Activated CD4-positive, alpha-beta T cell treated with anti-CD3 and anti-CD28 coated beads, Interleukin-2, amount 50 U/mL, for 16 hours (primary cell): Measurements from ENCODE around the gene PGAP1.

ENCODE experiments used
- DNase-seq: peaks from one replicate; pipeline ENCODE4 v3.0.0-alpha.2; 2020

PGAP1 gene

GRCh38 chr2:196884368-196884767, 42.1 kb downstream of the PGAP1 start:
- DNase-seq, result no peak

GRCh38 chr2:196876364-196876763, 50.1 kb downstream of the PGAP1 start:
- no peak for DNase-seq

- peak; percentile 12 for DNase-seq
Measured at GRCh38 chr2:196875414-196875813, 51.1 kb downstream of the PGAP1 start.

DNA sequence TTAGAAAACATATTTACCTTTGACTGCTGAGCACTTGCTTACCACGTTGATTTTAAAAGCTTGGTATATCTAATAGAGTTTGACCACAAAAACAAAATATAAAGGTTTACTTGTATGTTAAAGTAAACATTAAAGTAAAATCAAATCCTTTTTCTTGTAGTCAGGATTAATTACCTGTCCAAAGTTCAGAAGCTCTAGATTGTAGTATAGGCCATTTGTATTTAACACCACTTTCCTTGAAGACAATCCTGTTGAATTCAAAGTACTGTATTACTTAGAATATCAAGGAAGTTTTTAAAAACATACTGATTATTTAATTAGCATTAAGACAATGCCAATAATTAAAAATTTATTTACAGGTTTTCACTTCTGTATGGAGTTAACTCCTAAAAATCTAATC, 53.0 kb downstream of the PGAP1 start:
- no peak for DNase-seq

- DNase-seq, result no peak
Measured at GRCh38 chr2:196854629-196855028, 71.9 kb downstream of the PGAP1 start.

DNA sequence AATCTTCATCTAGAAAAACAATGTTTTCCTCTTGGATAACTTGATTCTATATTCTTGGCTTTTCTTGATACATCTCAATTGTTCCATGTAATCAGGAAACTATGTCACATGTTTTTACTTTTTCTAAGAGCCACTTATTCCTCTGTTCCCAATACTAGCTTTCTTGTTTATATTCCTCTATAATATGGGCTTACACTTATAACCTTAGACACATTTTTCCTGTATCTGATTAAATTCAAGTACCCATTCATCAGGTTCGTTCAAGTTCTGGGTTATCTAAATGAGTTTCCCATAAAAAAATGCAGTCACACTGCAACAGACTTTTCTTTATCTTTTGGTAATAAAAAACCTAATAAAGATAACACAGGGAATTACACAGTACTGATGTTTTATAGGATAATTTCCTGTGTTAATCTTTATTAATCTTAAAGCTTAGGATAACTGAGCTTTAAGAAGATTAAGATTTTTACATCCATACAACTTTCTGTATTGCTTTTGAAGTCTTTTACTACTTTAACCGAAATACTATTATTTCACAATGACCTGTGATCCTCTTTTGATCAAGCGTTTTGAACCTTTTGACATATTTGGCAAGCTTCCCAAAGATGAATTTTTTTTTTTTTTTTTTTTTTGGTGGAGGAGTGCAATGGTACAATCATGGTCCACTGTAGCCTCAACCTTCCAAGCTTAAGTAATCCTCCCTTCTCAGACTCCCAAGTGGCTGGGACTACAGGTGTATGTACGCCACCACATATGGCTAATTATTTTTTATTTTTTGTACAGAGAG, 73.0 kb downstream of the PGAP1 start:
- no peak for DNase-seq

DNA sequence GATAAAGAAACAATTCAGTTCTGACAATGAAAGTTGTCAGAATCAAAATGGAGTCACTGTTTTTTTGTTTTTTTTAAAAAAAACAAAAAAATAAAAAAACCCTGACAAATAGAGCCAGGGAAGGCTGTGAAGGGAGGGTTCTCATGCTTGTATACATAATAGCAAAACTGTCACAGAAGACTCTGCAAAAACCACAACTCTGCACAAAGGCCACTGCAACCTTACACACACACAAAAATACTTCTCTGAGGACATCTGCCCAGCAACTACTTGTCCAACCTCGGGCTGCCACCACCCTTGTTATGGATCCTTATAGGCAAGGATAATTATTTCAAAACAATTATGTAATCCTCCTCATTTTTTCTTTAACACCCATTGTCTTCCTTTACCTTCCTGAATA, 75.4 kb downstream of the PGAP1 start:
- DNase-seq, result no peak

DNA sequence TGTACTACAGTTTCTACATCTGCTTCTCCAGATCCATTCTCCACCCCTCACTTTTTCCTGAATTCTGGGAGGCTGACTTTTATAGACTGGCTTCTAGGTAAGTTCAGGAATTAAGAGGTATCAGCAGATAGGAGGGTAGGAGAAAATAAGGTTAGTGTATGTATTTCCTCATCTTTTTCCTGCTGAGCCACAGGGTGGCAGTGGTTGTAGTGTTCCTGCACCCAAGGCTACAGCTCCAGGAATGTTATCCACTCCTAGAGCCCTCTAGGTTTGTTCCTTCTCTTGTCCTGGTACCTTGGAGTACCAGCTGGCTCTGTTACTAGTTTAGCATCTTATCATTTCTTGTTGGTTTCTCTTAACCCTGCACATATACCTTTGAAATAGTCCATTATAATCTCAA, 76.6 kb downstream of the PGAP1 start:
- DNase-seq, result no peak

- DNase-seq, result no peak
Measured at GRCh38 chr2:196846295-196846694, 80.2 kb downstream of the PGAP1 start.

DNA sequence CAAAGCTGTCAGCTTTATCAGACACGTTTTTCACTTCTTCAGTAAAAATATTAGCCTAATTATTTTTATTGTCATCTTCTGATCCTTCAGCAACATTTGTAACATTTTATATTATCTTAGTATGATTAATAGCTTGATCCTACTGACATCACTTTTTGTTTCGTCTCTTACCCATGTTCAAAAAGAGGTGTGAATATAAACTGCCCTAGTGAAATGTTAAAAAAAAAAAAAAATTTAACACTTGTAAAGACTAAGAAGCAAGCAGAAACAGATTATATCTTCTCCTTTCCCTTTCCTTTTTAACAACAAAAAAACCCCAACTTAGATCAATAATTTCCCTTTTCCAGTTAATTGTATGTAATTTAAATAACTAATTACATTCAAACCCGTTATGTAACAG, 81.1 kb downstream of the PGAP1 start:
- DNase-seq, result no peak

- no peak for DNase-seq
Measured at GRCh38 chr2:196840171-196840570, 86.3 kb downstream of the PGAP1 start.

DNA sequence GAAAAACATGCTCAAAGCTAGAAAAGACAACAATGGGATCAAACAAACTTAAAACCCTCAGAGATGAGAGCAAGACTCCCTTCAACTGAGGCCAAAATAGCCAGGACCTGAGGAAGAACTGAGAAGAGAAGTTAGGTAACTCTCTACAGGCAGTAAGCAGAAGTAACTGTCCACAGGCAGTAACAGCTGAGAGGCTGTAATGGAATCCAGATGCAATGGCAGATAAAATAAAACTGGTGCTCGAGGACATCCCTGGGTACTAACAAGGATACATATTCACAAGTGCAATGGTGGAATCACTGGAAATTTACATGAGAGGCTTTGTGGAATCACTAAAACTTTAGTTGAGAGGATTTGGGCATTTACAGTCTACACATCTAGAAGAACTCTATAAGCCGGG, 86.9 kb downstream of the PGAP1 start:
- no peak for DNase-seq

GRCh38 chr2:196836440-196836839, 90.1 kb downstream of the PGAP1 start:
- DNase-seq, result no peak

- DNase-seq, result no peak
Measured at GRCh38 chr2:196830701-196831100, 95.8 kb downstream of the PGAP1 start.

DNA sequence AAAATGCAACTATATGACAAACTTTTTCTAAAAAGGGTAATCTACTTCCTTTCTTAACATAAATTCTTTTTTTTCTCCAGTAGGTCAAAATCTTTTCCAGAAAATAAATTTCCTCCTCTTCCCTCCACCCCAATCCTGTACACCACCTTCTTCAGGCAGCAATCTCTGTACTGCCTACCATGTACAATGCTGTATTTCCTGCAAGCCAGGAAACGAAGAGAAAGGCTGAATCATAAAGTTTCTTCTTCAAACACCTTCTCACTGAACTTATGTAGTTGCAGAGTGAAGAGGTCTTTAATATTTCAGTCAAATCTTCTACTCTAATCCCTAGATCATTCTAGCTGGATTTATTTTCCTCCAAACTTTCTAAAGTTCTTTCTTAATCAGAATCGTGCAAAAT, 99.2 kb downstream of the PGAP1 start:
- DNase-seq, result peak; percentile 16

- DNase-seq, result no peak
Measured at GRCh38 chr2:196823750-196824522, 102.6 kb downstream of the PGAP1 start.

- no peak for DNase-seq
Measured at GRCh38 chr2:196821195-196821594, 105.3 kb downstream of the PGAP1 start.

- DNase-seq, result no peak
Measured at GRCh38 chr2:196809260-196809659, 117.2 kb downstream of the PGAP1 start, which contains the start of gene C2orf66. C2orf66 (minus strand) TSS chr2:196809355; CDS start chr2:196809336, 19 bp downstream.

DNA sequence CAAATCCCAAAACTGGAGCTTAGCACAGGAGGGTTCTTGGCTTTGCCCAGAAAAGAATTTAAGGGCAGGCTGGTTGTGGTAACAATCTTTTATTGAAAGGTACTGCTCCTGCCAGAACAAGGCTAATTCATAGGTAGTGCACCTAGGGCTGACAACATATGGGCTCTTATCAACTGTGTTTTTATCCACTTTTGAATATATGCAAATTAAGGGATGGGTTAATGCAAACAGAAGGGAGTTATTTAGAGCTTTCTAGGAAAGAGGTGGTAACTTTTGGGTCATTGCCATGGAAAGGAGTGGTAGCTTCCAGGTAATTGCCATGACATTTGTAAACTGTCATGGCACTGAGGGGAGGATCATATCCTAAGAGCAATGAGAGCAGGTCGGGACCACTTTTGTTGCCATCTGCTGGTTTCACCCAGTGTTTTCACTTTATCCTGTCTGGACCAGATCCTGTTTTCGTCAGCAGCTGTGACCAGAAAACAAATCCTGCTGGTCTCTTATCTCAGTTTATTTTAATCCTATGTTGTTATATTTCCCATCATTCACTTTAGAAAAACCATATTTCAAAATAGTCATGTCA, 118.3 kb downstream of the PGAP1 start:
- no peak for DNase-seq

- DNase-seq, result no peak
Measured at GRCh38 chr2:196804381-196804780, 122.1 kb downstream of the PGAP1 start.

DNA sequence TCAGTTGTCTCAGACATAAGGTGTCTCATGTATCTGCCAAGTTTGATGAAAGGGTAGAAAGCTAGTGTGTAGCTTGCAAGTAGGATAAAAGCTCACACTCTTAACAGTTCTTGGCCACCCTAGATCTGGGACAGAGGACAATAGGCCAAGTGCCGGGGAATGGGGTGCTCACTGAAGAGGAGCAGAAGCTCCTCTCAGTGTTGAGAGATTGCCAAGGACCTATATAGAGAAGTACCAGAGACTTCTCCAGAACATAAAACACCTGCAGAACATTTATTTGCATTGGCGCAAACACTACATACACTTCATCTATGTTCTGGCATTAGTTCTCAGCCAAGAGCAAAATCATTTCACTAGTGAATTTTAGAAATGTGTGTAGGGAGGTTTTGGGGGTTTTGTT, 124.1 kb downstream of the PGAP1 start:
- no peak for DNase-seq

DNA sequence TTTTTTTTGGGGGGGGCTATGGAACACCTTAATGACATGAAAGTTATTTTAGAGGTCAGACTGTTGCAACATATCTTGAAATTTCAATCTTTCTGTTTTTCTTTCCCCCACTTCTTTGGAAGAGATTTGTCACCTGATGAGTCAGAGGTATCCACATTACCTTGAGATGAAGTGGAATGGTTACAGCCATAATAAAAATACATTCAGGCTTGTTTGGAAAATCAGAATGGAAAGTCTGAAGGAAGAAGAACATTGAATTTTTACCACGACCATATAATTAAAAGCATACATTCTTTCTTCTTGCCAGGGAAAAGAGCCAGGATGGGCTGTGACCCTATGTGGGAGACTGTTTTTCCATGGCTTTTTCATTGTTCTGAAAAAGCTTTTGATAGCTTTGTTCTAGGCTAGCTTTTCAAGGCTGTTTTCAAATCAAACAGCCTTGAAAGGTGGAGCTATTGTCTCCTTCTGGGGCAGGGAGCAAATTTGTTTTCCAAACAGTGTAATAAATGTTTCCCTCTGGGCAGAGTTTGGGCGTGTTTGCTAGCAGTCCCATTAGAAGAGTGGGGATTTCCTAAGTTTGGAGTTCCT, 124.7 kb downstream of the PGAP1 start:
- no peak for DNase-seq

GRCh38 chr2:196798980-196799379, 127.5 kb downstream of the PGAP1 start:
- DNase-seq, result no peak

DNA sequence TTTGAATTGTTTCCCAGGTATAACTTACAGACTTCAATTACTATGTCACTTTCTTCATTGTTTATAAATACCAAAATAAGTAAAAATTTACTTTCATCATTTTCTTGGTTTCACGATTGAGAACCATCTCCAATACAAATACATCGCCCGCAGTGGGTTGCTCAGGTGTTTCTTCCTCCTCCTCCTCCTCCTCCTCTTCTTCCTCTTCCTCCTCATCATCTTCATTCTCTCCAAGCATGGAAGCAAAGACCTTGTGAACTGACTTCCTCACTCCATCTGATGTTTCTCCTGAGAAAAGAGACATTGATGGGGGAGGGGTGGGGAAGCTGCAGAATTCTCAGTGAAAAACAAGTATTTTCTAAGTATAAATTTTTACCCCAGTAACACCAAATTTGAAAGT, 133.6 kb downstream of the PGAP1 start:
- DNase-seq, result no peak
